NCI-H128 (cell line): ENCODE data around the gene CCDC24.

Experiments used
- DNase-seq: peaks from one replicate; lab custom pipeline; 2025; ENCODE audit not compliant: unreplicated experiment; lab: John Stamatoyannopoulos, UW

CCDC24 gene

DNA sequence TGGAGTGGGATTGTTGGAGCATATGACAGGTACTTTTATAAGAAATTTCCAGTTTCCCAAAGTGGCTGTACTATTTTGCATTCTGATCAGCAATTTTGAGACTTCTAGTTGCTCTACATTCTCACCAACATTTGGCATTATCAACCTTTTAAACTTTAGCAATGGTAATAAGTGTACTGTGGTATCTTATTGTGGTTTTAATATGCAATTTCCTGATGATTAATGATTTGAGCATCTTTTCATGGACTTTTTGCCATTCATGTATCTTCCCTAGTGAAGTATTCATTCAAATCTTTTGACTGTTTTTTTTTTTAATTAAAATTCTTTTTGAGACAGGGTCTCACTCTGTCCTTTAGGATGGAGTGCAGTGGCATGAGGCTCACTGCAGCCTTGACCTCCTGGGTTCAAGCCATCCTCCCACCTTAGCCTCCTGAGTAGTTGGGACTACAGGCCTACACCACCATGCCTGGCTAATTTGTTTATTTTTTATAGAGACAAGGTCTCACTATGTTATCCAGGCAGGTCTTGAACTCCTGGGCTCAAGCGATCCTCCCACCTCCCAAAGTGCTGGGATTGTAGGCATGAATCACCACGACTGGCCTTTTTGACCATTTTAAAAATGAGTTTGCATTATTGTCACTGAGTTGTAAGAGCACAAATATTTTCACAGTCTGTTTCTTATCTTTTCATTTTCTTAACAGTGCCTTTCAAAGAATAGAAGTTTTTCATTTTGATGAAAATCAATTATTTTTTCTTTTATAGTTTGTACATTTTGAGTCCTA, 47.7 kb downstream of the CCDC24 start:
- no peak for DNase-seq

DNA sequence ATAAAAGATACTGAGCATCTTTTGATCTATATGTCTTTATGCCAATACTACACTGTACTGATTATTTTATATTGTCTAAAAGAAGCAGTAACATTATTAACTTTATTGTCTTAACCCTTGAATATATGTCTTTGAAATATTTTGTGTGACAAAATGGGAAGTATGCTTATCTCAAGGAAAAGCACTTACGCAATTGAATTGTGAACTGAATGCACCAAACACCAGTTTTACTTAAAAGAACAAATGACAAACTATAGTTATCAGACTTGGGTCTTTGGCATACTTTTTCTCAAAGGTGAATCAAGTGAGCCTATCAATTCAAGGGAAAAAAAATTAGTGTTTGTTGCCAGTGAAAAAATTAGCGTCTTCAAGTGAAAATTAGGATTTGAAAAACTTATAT, 49.0 kb downstream of the CCDC24 start:
- no peak for DNase-seq

DNA sequence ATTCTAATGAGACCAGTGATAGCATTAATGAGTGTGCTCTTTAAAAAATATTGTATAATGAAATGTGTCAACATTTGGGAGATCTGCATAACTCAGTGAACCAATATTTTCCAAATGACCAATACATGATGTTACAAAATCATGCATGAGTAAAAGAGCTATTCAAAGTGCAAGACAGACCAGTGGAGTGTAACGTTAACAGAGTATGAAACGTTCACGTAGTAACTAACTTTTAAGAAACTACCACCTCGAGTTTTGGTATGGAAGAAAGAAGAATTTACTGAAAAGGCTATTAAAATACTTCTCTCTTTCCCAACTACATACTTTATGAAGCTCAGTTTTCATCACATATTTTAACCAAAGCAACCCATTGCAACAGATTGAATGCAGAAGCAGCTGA, 49.4 kb downstream of the CCDC24 start:
- no peak for DNase-seq

DNA sequence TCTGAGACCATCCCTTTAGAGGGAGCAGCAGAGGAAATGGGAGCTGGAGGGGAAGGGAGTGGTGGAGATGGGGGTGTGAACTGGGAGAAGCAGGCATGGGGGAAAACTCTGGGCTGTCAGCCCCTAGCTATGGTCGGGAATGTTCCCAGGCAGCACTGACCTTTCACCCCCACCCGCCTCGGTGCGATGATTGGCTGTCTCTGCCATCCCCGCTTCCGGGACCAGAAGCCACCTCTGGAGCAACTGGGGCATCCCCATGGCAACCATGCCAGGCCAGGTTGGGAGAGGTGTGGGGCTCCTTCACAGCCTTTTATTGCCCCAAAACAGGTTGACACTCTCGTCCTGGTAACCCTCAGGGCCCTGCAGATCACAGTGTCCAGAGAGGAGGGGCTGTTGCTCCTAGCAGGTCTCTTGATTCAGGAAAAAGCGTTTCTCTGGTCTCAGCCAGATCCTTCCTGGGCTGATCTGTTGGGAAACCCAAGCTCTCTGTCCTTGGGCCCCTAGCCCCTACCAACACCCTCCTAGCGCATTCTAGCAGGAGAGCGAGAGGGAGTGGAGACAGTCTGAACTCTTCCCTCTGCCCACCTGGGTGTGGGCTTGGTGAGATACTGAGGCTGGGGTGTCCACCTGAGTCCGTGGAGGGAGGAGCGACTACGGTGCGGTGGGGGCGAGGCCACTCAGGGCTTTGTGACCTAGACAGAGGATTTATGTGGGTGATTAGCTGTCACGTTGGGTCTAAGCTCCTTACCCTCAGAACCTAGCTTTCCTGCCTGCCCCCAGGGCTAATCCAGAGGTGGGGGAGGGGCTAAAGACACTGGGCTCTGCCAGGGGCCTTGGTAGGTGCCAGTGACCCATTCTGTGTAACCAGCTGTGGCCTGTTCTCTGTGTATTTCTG, 52.0 kb downstream of the CCDC24 start:
- no peak for DNase-seq

DNA sequence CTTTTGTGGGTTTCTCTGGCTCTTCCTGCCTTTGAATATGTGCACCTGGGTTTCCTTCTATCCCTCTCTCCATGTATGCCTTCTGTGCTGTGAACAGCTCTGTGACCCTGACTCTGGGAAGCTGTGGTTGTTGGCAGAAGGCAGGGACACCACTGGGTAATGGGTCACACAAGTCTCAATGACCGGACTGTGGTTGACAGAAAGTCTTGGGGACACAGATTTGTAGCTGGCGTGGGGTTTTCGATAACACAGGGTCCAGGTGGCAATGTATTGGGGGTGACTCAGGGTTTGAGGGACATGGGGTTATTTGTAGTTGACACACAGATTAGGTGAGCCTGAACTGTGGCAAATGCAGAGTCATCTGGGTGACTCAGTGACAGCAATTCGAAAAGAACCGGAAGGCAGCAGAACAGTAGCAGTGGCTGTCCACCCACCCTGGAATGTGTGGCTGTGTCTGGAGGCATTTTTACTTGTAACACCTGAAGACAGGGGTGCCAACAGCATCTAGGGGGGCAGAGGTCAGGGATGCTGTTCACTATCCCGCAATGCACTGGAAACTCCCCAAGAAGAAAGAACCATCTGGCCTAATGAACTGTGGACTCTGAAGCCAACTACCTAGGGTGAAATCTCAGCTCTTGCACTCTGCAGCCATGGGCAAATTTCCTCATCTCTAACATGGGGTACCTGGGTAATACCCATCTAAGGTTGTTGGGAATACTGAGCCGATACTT, 52.8 kb downstream of the CCDC24 start:
- no peak for DNase-seq

DNA sequence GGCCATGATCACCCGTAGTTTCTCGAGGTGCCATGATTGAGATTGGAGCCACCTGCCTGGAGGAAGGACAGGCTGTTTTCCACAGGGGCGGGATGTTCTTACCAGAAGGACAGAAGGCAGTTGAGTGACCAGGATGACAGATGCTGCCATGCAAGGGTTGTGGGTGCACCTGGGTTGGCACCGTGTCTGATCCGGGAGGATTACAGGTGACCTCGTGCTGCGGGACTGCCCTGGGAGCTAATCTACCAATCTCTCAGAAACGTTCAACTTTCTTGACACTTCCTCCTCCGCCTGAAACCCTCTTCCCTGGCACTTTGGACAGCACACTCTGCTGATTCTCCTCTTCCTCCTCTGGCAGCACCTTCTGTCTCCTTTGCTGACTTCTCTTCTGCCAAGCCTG, 53.7 kb downstream of the CCDC24 start:
- no peak for DNase-seq
